DLD1 (cell line): ENCODE data around the gene CIDEA.
"Not testable (repeated sequence)": the region's sequence is repeated elsewhere in the genome, so short reads cannot be mapped to it uniquely, and the experiment has no call there.

Experiments
- in situ Hi-C: cut with HindIII; loops from 2 replicates; pipeline ENCODE4 v1.10.0; 2017; ENCODE audit warnings: low sequenced_read_pairs

The CIDEA gene, protein sequence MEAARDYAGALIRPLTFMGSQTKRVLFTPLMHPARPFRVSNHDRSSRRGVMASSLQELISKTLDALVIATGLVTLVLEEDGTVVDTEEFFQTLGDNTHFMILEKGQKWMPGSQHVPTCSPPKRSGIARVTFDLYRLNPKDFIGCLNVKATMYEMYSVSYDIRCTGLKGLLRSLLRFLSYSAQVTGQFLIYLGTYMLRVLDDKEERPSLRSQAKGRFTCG

DNA sequence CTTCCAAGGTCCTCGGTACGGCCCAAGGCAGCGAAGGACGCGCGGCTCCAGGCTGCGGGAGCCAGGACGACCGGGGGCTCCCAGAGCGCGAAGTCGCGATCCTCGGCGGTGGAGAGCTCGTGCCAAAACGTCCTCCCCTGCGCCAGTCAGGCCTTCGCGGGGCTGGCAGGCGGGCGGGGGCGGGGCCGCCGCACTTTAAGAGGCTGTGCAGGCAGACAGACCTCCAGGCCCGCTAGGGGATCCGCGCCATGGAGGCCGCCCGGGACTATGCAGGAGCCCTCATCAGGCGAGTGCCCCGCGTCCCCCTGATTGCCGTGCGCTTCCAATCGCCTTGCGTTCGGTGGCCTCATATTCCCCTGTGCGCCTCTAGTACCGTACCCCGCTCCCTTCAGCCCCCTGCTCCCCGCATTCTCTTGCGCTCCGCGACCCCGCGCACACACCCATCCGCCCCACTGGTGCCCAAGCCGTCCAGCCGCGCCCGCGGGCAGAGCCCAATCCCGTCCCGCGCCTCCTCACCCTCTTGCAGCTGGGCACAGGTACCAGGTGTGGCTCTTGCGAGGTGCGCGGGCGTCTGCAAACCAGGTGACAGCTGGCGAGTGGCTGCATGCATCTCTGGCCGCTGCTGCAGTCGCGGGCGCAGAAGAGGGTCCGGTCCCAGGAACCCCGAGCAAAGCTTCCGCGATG lies at the start of gene CIDEA:
TSS of gene CIDEA (plus strand) at position 226 of the 684 bp plus-strand sequence. CDS start at position 249, 23 bp downstream.
- in situ Hi-C loops, result no loop called here

DNA sequence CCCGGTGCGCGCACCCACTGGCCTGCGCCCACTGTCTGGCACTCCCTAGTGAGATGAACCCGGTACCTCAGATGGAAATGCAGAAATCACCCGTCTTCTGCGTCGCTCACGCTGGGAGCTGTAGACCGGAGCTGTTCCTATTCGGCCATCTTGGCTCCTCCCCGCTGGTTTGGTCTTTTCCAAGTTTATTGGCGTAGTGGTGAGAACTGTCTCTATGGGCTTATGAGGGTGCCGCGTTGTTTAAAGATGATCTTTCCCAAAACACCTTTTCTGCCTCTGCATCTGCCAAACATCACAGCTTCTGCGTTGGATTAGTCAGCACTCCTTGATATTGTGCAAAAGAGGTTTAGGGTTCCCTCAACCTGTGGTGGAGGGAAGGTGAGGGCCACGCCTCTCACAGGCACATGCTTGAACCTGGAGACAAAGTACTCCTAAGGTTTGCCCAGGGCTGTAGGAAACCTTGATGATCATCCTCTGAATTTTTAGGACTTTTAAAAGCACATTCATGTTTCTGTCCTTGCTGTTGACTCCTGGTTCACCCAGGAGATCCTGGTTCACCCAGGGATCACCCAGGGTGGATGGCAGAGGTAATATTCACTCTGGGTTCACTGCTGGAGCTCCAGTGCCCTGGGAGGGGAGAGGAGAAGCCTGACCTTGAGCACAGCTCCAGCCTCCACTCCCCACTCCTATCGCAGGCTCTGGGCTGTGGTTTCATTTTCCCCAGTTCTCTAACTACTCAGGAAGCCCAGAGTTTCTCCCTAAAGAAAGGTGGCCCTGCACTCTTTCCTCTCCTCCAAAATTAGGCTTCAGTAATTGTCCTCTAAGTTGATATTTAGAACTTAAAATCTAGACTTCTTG lies 45.6 kb upstream of the CIDEA start:
- in situ Hi-C loops, result not testable (repeated sequence)

DNA sequence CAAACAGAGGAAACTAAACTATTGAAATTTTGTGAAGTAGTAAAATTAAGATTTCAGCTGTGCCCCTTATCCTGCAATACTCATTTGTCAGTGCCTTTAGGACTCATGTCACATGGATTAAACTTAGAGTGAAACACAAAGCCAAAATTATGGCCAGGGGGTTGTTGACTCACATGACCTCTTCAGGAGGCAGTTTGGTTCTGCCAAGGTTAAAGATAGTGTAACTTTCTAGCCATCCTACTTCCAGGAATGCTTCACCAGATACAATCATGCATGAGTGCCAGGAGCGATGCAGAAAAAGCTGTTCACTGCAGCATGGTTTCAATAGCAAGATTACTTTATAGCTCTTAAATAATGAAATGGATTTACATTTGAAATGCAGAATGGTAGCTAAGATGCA lies 41.9 kb upstream of the CIDEA start:
- in situ Hi-C loops, result not testable (repeated sequence)

DNA sequence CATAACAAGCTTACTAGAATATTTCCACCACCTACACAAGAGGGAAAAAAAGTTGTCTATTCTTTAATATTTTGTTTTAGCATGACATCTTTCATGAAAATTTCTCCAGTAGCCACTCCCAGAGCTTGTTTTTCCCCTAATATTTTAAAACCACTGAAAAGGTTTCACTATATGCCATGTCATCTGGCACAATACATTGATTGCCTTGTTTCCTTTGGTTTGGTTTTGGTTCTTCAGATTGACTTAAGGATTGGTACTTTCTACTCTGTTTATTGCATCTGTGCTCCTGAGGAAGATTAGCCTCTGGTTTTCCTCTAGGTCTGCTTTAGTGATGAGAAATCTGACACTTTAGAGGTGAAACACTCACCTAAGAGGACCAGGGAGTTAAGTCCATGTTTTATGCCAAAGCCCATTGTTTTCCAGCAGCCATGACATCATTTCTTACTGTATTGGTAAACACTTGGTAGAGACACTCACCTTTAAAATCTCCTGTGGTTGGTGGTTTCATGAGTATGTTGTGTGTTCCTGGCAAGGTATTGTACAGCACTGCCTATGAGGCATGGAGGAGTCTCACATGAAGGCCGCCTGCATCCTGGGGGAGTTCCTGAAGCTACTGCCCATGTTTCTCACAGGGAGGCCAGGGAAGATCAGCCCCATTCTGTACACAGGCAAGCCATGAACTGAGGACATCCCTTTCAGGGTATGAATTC lies 39.7 kb upstream of the CIDEA start:
- in situ Hi-C loops, result not testable (repeated sequence)

DNA sequence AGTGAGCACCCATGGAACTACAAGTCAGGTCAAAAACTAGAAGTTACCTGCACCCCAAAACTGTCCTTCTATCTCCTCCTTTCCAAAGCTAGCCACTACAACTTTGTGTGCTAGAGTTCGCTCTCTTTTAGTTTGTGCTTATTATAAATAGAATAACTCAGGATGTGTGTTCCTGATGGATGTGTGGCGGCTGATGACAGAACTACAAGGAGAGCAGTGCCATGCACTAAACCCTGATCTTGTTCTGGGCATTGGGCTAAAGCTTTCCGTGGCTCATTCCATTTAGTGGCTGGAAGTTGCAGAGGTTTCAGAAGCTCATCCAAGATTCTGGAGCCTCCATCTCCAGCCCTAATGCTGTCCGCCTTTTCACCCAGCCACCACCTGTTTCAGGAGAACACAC lies 37.7 kb upstream of the CIDEA start:
- in situ Hi-C loops, result not testable (repeated sequence)

DNA sequence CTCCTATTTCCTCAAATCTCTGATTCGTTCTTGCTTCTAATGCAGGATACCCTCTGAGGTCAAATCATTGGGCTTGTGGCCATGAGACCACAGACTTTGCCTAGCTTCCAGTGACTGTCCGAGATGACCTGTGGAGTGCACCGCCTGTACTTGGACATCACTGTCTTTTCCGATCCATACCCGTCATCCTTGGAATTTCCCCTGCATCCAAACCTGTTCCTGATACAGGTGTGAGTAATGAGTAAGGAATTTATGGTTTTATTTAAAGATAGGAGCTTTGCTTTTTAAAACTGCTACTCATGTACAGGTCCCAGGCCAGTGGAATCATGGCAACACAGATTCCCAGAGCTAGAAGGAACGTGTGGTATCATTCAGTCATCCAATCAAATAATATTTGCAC lies 35.6 kb upstream of the CIDEA start:
- in situ Hi-C loops, result not testable (repeated sequence)

DNA sequence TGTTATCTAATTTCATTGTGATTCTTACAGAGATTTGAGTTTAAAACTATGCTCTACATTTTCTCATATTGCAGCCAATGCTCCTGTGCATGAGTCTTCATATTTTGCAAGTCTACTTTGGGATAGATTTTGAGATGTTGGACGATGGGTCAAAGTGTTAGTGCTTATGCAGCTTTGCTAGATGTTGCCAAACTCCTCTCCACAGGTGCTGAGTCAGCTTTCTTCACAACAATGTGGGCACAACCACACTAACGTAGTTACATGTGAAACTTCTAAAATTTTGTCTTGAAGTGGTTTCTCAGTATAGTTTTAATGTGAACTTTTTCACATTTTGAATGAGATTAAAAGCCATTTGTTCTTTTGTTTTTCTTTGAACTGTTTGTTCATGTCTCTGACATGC lies 32.1 kb upstream of the CIDEA start:
- in situ Hi-C loops, result not testable (repeated sequence)

DNA sequence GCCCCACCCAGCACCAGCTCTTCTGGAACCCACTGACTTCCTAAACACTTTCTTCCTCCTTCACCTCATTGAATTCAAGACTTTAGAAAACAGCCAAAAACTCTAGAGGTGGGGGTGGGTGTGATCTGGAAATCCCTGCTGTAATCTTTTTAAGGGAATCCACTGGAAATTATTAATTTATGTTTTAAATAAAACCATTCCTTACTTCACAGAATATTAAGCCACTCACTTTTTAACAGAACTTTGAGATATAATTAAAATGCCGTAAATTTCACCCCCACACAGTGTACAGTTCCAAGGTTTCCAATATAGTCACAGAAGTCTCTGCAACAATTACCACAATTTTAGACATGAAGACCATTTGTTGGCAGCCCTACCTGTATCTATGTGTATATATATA lies 30.8 kb upstream of the CIDEA start:
- in situ Hi-C loops, result not testable (repeated sequence)

DNA sequence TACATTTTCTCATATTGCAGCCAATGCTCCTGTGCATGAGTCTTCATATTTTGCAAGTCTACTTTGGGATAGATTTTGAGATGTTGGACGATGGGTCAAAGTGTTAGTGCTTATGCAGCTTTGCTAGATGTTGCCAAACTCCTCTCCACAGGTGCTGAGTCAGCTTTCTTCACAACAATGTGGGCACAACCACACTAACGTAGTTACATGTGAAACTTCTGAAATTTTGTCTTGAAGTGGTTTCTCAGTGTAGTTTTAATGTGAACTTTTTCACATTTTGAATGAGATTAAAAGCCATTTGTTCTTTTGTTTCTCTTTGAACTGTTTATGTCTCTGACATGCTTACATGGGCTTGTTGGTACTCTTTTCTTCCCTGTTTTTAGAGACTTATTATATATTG lies 27.4 kb upstream of the CIDEA start:
- in situ Hi-C loops, result not testable (repeated sequence)

DNA sequence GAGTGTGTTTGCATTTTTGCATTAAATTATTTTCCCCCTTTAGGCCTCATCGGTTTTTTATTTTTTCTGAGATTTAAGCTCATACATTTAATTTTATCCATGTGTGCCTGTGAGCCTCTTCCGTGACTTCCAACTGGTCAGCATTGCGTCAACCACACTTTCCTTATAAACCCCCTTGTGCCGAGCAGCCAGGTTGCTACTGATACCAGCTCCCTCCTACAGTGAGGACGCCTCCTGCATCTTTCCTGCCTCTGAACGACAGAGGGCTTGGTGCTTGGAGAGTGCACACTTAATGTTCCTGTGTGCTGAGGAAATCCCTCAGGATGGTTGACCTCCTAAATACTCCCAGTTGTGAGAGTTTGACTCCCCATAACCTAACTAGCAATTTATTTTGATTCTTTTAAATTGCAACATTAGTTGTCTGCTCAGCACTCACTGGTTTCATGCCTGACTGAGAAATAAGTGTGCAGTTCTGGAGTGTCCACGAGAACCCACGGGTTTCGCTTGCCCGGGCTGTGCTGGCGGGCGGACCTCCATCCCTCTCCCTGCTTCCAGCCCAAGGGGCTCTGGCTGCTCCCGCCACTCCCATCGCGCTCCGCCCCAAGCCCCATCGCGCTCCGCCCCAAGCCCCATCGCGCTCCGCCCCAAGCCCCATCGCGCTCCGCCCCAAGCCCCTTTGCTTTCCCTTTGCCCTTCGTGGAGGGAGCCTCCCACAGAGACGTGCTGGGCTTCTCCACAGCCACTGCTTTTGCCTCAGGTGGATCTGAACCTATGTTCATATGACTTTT lies 26.6 kb upstream of the CIDEA start:
- in situ Hi-C loops, result not testable (repeated sequence)

DNA sequence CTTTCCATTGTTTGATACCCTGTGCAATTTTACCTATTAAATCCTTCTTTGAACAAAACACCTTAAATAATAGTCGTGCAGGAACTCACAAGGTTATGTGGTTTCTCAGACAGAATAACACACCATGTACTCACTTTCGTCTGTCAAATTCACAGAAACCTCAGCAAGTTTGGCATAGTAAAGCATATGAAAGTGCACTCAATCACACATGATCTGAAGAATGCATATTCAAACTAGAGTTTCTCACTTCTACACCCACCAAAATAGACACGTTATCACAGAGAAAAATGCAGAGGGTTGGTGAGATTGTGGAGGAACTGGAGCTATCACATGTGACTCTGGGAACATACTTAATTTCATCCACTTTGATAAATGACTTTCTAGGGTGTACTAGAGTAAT lies 25.9 kb upstream of the CIDEA start:
- in situ Hi-C loops, result not testable (repeated sequence)

DNA sequence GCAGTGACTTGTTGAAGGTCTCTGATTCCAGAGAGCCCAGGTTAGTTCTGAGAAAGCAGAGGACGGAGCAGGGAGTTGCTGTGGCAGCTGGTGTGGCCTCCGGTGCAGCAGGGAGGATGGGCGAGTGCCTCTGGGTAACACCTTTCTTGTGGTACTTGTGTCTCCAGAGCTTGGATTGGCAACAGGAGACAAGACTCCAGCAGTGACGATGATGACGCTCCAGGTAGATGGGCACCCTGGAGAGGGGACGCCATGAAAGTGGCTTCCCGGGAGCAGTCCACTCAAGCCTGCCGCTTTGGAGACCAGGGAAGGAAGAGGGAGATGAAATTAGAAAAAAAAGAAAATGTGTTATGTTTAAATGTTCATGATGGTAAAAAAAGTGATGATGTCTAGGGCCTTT lies 23.6 kb upstream of the CIDEA start:
- in situ Hi-C loops, result not testable (repeated sequence)

DNA sequence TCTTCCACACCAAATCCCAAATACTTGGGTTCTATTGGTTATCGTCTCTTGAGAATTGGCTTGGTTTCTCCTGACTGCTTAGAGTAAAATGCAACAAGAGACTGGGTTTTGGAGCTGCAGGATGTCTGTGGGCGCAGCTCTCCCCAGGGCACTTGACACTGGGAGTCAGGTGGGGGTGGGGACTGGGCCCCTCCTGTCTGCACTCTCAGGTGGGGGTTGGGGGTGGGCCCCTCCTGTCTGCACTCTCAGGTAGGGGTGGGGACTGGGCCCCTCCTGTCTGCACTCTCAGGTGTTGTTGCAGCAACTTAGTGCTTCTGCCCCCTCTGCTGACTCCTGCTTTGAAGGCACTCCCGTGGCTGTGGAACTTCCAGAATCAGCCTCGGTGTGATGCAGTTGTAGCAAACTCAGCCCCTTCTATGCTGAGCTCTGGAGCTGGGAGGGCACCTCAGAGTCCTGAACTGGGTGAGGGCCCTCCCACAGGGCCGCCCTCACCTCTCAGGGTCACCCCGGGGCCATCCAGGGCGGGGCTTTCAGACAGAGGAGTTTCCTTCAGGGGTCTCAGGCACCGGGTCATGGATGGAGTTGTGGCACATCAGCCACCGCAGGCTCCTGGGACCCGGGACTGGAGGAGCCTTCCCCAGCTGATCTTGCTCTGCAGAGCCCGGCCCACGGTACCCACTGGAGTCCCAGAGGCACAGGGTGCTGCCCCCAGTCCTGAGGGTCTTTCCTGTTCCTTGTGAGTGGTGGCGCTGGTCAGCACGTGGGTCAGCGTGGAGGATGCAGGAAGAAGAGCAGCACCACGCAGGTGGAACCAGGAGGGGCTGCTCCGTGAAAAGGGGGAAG lies 22.9 kb upstream of the CIDEA start:
- in situ Hi-C loops, result no loop called here

DNA sequence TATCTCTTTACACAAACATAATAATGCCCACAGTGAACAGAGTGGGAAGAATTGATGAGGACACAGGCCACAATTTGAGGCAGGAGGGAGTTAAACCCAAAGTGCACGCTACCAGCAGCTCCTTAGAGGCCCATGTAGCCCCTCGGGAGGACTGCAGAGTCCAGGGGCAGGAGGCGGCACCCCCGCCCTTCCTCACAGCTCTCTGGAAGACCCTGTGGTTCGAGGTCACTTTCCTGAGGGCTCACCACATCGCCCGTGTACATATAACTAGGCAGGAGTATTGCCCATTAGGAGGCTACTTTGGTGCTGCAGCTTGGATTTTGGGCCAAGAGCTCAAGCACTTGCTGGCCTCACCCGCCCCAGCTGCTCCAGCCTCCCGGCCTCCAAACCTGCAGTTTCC lies 22.2 kb upstream of the CIDEA start:
- in situ Hi-C loops, result no loop called here

DNA sequence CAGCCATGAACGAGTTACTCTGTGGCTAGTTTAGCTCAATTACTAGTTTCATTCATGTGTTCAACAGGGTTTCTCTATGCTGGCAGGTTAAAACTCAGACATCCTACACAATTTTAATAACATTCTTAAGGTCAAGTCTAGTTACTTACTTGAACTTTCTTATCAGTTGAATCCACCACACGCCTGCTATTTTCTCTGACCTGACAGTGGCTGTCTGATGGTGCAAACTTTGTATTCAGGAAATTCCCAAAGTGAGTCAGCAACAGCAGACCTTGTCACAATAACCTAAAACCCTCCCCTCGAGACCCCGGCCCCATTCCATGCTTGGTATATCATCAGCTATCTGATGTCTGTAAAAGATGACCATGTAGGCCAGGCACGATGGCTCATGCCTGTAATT lies 20.8 kb upstream of the CIDEA start:
- in situ Hi-C loops, result no loop called here

DNA sequence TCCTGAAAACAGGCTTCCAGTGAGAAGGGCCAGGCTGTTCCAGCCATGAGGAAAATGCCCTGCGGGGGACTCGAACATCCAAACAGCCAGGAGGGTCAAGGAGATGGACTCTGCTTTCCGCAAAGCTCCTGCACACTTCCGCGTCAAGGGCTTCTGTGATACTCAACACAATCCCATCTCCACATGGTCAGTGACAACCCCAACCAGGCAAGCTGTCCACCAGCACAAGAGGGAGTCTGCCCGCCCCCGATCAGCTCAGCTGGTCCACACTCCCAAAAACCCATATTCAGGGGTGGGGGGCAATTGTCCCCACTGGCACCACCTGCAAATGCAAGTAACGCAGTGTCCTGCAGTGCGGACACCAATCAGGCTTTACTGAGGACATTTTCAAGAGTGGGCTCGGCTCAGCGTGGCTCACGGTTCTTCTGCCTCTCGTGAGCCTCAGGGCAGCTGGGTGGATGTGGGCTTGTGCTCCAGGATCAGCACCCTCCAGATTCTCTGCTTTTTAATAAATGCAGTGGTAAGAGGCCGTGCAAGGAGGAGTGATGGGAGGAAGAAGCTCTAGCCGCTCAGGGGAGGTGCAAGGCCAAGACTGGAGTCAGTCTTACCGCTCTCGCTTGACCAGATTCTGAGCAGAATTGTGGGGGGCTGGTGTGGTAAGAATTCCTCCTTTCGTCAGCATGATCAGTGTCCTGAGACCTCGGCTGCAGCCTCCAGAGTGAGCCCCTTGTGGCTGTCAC lies 19.5 kb upstream of the CIDEA start:
- in situ Hi-C loops, result no loop called here

DNA sequence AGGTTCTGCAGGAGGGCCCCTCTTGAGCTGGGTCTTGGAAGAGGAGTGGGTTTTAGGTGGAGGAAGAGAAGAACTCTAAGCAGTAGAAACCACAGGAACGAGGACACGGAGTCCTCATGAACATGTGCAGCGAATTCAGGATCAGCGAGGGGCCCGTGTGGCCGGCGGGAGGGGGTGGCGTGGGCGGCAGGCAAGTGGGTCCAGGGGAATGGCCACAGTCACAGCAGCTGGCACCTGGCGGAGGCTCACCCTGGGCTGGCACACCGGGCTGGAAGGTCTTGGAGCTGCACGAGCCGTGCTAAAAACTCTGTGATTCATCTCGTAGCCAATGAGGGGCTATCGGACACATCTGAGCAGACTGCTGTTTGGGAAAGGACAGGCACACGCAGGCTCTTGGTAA lies 18.0 kb upstream of the CIDEA start:
- in situ Hi-C loops, result no loop called here

DNA sequence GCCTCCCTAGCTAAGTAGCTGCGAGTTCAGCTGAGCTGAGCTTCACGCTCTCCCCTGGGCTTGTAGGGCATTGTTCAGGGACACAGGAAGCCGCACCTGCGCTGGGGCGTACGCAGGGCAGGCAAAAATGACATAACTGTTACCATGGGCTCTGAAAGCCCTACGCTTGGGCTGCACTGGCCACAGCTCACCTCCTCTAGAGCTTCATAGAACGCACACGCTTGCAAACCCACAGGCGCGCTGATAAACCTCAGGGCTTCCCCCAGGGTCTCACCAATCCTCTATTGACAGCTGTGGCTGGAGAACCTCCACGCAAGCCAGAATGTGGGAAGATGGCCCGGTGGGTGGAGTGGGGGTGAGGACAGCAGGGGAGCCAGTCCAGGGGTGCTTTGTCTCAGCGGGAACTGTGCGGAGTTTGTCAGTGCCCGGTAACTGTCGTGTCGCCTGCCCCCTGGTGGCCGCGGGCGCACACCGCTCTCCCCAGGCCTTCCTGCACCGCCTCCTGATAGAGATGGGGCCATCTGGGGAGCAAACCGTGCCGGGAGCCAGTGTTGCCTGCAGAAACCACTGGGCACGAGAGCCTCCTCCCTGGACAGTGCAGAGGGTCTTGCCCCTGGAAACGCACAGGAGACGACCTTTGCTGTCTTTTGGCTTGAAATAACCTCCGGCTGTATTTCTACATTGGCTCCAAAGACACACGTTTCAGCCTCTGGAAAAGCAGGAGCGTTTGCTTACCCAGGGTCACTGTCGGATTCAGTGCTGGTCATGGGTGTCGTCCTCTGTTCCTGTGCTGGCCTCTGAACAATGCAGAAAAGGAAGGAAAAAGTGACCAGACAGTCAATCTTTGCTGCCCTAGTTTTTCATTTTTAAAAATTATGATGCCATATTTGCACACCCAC lies 17.0 kb upstream of the CIDEA start:
- in situ Hi-C loops, result no loop called here
